ENCODE data around the gene PLCG2. TPM values are rescaled to one million over a fixed set of nuclear protein-coding genes. Genes with fewer than 3 reads are reported as not detected.
A peak's percentile ranks its signal among the peaks of the same experiment; 100 is the strongest.

The PLCG2 gene
- total RNA-seq (10 to 100 TPM; 22.5 to 48.7 TPM), polyA plus RNA-seq (ENCODE audit: insufficient read length in 6 of 6) (10 to 100 TPM in 2 of 6 donors, 1 to 10 TPM in 4; 5.1 to 11.1 (median 8.0) TPM)
- long read RNA-seq, donor 1, partial matches to known transcripts: 0 of 1 reads
- long read RNA-seq, donor 1, other reads (novel, unspliced or antisense): 0 of 1 reads
- long read RNA-seq, donor 2, partial matches to known transcripts: 0 of 1 reads
- long read RNA-seq, donor 2, other reads (novel, unspliced or antisense): 0 of 1 reads
- long read RNA-seq, donor 3: 0 reads
- long read RNA-seq, donor 4, partial matches to known transcripts: 2 of 3 reads
- long read RNA-seq, donor 4, other reads (novel, unspliced or antisense): 1 of 3 reads
- long read RNA-seq, donor 5: 0 reads
- long read RNA-seq, donor 6: 0 reads
- long read RNA-seq, donor 7: 0 reads
- long read RNA-seq, donor 8, full-length matches to known transcripts: 1 of 1 reads
- long read RNA-seq, donor 8, partial matches to known transcripts: 0 of 1 reads
- long read RNA-seq, donor 8, other reads (novel, unspliced or antisense): 0 of 1 reads
- long read RNA-seq, donor 9: 0 reads
- long read RNA-seq, donor 10, partial matches to known transcripts: 2 of 2 reads
- long read RNA-seq, donor 10, other reads (novel, unspliced or antisense): 0 of 2 reads
- long read RNA-seq, donor 11: 0 reads
- long read RNA-seq, donor 12: 0 reads

- peak; percentile 28 to 98 (median 74) for DNase-seq
- Histone ChIP-seq H3K36me3 (no peaks in the 10 kb centered on the region), H3K27me3 (peaks cover 0 to 13% of the 10 kb centered on the region in 2 donors), H3K4me1 (peaks cover 0 to 30% of the 10 kb centered on the region in 2 donors), H3K27ac (peak within 1 kb of the TSS; percentile 44 to 87), H3K9me3 (no peaks in the 10 kb centered on the region), H3K4me3 (peak within 1 kb of the TSS; percentile 57 to 72)
- TF ChIP-seq CTCF (IDR thresholded peaks at IDR 0.05): no peak
- ATAC-seq: peak; percentile 99
- intact Hi-C loops (cut with DNase I): no loop called here
These were observed at the start of gene PLCG2 for GRCh38 chr16:81778861-81779535. Gene PLCG2 (plus strand): TSS chr16:81779291. CDS start chr16:81785990, 6,699 bp downstream.

DNA sequence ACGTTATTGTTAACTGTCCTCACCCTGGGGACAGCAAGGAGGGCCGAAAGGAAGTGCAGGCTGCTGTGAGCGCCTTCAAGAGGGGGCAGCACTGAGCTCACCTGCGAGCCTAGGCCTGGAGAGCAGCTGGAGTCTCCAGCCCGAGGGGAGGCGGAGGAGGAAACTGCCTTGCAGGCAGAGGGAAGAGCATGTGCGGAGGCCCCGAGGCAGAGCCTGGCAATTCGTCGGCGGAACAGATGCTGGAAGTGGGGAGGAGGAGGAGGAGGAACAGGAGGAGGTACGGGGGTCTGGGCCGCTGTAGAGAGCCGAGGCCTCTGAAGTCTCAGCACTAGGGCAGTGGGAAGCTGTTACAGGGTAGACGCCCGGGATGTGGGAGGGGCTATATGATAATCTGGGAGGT lies 49.6 kb upstream of the PLCG2 start:
- intact Hi-C loops (cut with DNase I): loop anchor here in 1 of 2 donors (10.0 kb wide), 2 partner anchors 105 to 365 kb away; no protein-coding TSS in a partner anchor
- DNase-seq: no peak
- no peak for TF ChIP-seq CTCF (IDR thresholded peaks at IDR 0.05)
- peaks cover 0 to 12% of the 10 kb centered on the region in 2 donors for H3K4me1 ChIP-seq
- ATAC-seq: no peak
- H3K4me3 ChIP-seq: no peak overlapping the region
- H3K36me3 ChIP-seq: no peaks in the 10 kb centered on the region
- no peak overlapping the region for H3K27ac ChIP-seq
- no peaks in the 10 kb centered on the region for H3K27me3 ChIP-seq
- H3K9me3 ChIP-seq: no peaks in the 10 kb centered on the region

DNA sequence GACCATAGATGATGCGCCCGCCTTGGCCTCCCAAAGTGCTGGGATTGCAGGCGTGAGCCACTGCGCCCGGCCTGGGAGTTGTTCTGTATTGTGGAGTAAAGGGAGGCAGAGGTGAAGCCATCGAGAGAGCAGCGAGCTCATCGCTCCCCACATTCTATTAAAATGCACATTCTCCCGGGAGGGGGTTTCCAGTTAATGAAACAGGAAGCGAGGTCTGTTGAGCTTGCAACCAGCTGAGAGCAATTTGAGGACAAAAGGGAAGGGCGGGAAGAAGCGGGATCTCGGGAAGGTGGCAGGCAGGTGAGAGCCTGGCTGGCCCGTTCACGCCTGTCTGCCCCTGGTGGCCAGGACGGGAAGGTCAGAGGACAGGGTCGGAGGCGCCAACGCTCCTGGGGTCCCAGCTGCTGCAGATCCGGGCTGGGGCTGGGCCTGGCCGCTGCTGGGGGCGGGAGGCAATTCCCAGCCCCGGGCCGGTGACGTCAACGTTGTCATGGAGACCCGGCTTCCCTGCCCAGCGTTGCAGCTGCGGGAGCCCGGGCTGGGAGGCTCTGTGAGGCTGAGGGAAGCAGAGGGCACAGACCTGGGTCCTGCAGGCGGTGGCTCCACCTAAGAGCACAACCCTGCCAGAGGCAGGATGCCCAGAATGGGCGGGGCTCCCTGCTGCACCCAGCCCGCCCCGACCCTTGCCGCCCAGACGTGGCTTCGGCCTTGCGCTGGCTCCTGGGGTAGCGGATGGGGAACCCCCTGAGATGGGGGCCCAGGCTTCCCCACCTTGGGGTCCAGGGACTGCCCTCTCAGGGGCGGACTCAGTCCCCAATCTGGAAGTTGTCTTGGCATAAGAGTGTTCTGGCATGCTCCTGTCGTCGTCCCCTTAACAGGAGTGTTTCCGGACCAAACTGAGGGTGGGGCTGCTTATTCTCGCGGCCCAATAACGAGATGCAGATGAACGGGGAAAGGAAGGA lies 48.7 kb upstream of the PLCG2 start:
- Histone ChIP-seq H3K27me3 (no peaks in the 10 kb centered on the region), H3K36me3 (no peaks in the 10 kb centered on the region), H3K9me3 (no peaks in the 10 kb centered on the region), H3K4me1 (peaks cover 0 to 12% of the 10 kb centered on the region in 2 donors), H3K27ac (peak overlapping the region; percentile 16 to 67), H3K4me3 (peak overlapping the region; percentile 22 to 34)
- TF ChIP-seq CTCF (IDR thresholded peaks at IDR 0.05): peak; percentile 69
- ATAC-seq (peak; percentile 97), DNase-seq (peak; percentile 82 to 95 (median 92))
- intact Hi-C loops (cut with DNase I): no loop called here

DNA sequence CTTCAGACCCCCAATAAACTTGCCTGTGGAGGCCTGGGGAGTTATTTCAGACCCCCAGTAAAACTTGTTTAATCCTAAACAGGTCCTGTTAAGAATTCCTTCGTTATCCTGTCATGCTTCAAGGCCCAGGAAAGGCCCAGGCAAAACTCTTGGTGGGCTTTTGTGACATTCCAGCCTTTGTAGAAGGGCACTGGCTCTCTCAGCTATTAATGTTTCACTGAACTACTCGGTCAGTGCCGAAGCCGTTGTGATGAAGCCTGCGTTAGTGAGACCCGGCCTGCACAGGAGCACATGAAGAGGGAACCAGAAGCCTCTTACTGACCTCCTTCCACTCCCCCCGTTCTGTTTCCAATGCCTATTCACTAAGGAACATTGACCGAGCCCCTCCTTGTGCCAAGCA lies 47.4 kb upstream of the PLCG2 start:
- Histone ChIP-seq H3K9me3 (no peaks in the 10 kb centered on the region), H3K4me1 (peaks cover 0 to 12% of the 10 kb centered on the region in 2 donors), H3K27me3 (no peaks in the 10 kb centered on the region), H3K27ac (no peak overlapping the region), H3K36me3 (no peaks in the 10 kb centered on the region), H3K4me3 (no peak overlapping the region)
- no peak for TF ChIP-seq CTCF (IDR thresholded peaks at IDR 0.05)
- intact Hi-C loops (cut with DNase I): no loop called here
- ATAC-seq: no peak
- no peak for DNase-seq

Measured in left lung (tissue), 14 donors.